ENCODE measurements around the gene CCDC50. TPM values are rescaled to one million over a fixed set of nuclear protein-coding genes. Genes with fewer than 3 reads are reported as not detected.

The CCDC50 gene, protein sequence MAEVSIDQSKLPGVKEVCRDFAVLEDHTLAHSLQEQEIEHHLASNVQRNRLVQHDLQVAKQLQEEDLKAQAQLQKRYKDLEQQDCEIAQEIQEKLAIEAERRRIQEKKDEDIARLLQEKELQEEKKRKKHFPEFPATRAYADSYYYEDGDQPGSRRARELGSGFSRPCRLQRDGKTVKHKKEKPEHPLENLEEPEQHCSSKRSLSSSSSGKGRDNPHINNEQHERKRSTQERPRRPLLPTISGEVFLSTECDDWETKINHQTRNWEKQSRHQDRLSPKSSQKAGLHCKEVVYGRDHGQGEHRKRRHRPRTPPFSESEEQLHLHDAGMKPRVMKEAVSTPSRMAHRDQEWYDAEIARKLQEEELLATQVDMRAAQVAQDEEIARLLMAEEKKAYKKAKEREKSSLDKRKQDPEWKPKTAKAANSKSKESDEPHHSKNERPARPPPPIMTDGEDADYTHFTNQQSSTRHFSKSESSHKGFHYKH
- total RNA-seq = 160 and 178 TPM in 2 replicates

DNA sequence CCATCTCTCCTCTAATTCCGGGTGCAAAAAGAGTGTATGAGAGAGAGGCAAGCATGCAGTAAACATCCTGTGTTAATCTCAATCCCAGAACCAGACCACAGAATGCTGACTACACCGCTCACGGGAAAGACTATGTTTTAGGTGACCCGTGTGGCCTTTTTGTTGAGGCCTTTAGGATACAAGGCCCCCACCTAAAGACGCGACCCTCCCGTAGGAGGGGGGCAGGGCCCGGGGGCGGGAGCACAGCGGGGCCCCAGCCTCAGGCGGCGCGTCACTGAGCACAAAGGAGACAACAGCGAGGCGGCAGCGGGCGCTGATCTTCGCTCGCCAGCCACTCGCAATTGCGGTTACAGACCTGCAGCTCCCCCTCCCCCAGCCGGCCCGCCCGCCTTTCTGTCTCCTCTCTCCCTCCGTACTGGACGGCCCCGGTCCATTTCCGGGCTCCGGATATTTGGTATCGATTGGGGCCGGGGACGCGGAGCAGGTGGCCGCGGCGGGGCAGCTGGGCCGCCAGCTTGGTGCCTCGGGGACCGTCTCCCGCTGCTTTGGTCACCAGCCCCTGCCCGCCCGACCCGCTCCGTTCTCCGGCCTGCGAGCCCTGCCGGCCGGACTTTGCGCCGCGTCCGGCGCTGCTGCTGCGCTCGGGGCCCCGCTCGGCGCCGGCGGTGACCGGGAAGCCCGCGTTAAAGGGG lies at the start of gene CCDC50:
TSS of gene CCDC50 (plus strand) at position 433 of the 692 bp plus-strand sequence. CDS start 281 bp downstream, outside the sequence.
- no peak for DNase-seq (ENCODE audit: low read depth)
- Histone ChIP-seq H3K4me3 (ENCODE audit: low read depth, low read length) (peak within 1 kb of the TSS; percentile 74), H3K27me3 (ENCODE audit: control insufficient read depth, insufficient read depth, low read length) (no peaks in the 10 kb centered on the region), H3K36me3 (ENCODE audit: control insufficient read depth, insufficient read depth, low read length) (no peaks in the 10 kb centered on the region)
- TF ChIP-seq, protein P1, sequence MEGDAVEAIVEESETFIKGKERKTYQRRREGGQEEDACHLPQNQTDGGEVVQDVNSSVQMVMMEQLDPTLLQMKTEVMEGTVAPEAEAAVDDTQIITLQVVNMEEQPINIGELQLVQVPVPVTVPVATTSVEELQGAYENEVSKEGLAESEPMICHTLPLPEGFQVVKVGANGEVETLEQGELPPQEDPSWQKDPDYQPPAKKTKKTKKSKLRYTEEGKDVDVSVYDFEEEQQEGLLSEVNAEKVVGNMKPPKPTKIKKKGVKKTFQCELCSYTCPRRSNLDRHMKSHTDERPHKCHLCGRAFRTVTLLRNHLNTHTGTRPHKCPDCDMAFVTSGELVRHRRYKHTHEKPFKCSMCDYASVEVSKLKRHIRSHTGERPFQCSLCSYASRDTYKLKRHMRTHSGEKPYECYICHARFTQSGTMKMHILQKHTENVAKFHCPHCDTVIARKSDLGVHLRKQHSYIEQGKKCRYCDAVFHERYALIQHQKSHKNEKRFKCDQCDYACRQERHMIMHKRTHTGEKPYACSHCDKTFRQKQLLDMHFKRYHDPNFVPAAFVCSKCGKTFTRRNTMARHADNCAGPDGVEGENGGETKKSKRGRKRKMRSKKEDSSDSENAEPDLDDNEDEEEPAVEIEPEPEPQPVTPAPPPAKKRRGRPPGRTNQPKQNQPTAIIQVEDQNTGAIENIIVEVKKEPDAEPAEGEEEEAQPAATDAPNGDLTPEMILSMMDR (IDR thresholded peaks at IDR 0.05; ENCODE audit: insufficient read depth, low read length, poor library complexity, severe bottlenecking) = no peak

DNA sequence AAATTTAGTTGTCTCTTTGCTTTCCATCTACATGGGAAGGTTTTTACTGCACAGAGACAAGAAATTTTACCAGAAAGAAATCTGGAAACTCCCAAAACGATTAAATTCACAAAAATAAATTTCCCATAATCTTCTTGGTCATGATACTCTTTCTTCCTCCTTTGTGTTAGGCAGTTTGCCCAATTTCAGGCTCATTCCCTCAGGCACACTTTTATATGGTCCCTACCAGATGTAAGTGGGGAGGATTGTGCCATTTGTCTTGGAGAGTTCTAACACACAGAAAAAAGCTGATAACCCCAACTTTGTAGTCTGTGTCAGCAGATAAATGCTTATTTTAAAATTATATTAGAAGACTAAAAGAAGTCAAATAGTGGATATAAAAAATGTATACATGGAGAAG lies 49.1 kb upstream of the CCDC50 start:
- no peak overlapping the region for H3K4me3 ChIP-seq (ENCODE audit: low read depth, low read length)
- no peak for DNase-seq (ENCODE audit: low read depth)
- H3K27me3 ChIP-seq (ENCODE audit: control insufficient read depth, insufficient read depth, low read length) = no peaks in the 10 kb centered on the region
- TF ChIP-seq, protein P1 (IDR thresholded peaks at IDR 0.05; ENCODE audit: insufficient read depth, low read length, poor library complexity, severe bottlenecking) = no peak
- no peaks in the 10 kb centered on the region for H3K36me3 ChIP-seq (ENCODE audit: control insufficient read depth, insufficient read depth, low read length)

DNA sequence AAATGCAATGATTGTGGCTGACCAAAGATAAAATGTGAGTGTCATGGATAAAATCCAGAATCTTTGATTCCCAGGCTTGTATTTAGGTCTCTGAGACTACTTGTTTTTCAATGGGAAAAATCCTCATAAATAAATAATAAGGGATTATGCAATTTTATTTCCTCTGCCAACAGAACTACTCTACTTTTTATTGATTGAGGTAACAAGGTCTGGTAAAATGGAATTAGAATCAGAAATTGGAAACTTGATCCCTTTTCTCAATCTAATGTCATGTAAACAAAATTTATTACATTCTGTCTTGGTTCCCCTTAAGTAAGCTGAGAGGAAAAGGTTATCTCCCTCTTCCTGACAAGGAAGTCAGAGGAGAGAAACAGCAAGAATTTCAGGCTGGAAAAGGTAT lies 48.3 kb upstream of the CCDC50 start:
- Histone ChIP-seq H3K36me3 (ENCODE audit: control insufficient read depth, insufficient read depth, low read length) (no peaks in the 10 kb centered on the region), H3K27me3 (ENCODE audit: control insufficient read depth, insufficient read depth, low read length) (no peaks in the 10 kb centered on the region), H3K4me3 (ENCODE audit: low read depth, low read length) (no peak overlapping the region)
- no peak for DNase-seq (ENCODE audit: low read depth)
- TF ChIP-seq, protein P1 (IDR thresholded peaks at IDR 0.05; ENCODE audit: insufficient read depth, low read length, poor library complexity, severe bottlenecking) = no peak

DNA sequence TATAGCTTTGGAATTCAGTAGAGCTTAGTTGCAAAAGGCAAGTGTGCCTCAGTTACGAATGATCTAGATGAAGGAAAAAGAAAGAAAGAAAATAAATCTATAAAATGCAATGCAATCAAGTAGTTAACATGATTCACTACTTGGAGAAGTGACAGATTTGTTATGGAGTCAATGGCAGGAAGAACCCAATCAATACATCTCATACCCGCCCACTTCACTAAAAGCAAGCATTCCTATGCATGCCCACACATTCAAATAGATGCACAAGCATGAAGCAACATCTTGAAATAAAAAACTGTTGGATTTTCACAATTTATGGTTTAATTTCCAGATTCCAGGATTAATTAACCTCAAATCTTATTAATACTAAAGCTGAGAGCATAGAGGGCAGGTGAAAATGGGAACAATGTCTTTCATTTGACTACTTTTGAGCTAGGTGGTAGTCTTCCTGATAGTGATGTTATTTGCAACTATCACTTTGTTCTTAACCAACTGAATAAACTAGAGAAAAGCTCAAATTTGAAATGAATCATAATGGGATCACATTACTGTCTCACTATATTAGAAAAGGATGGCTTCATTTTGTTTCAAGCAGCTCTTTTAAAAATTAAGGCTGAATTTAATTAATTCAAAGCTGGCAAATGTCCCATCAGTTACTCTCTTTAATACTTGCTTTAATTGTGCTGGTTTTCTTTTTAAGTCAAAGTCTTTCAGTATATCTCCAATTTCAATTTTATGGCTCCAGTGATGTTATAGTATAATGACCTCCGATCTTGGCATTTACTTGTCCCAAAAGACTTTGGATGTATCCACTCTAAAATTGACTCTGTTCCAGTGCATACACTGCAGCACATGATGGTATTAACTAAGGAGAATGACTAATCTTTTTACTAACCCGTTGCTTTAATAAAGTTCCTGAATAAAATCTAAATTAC lies 46.7 kb upstream of the CCDC50 start:
- H3K27me3 ChIP-seq (ENCODE audit: control insufficient read depth, insufficient read depth, low read length) = no peaks in the 10 kb centered on the region
- H3K4me3 ChIP-seq (ENCODE audit: low read depth, low read length) = no peak overlapping the region
- no peak for DNase-seq (ENCODE audit: low read depth)
- H3K36me3 ChIP-seq (ENCODE audit: control insufficient read depth, insufficient read depth, low read length) = no peaks in the 10 kb centered on the region
- TF ChIP-seq, protein P1 (IDR thresholded peaks at IDR 0.05; ENCODE audit: insufficient read depth, low read length, poor library complexity, severe bottlenecking) = no peak

DNA sequence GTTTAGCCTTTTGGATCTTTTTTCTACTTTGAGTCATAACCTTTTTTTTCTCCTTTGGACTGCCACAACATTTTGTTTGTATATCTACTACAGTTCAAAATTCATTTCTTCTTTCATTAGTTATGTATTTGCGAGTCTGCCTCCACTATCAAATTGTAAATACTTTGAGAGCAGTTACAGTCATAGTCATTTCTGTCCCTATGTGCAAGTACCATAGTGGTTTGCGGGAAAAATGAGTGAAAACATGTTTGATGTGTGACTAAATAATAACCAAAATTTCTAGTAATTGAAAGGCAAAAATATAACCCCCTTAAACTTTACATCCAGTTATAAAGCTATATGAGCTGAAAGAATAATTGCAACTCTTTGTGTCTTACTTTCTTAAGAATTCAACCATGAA lies 45.8 kb upstream of the CCDC50 start:
- no peak for DNase-seq (ENCODE audit: low read depth)
- Histone ChIP-seq H3K27me3 (ENCODE audit: control insufficient read depth, insufficient read depth, low read length) (no peaks in the 10 kb centered on the region), H3K4me3 (ENCODE audit: low read depth, low read length) (no peak overlapping the region), H3K36me3 (ENCODE audit: control insufficient read depth, insufficient read depth, low read length) (no peaks in the 10 kb centered on the region)
- TF ChIP-seq, protein P1 (IDR thresholded peaks at IDR 0.05; ENCODE audit: insufficient read depth, low read length, poor library complexity, severe bottlenecking) = no peak
